ENCODE data around the gene SCYGR4.

The SCYGR4 gene

GRCh38 chr2:227617316-227618230, at the start of gene SCYGR4:
TSS of gene SCYGR4 (plus strand) at chr2:227617498. CDS start at chr2:227617498, 0 bp downstream.
- Histone ChIP-seq H3K4me3 (replicated peaks; ENCODE audit: low read depth, low read length) (no peak within 1 kb of the TSS), H3K36me3 (ENCODE audit: control insufficient read depth, insufficient read depth, low read length) (no peaks in the 10 kb centered on the region), H3K27me3 (replicated peaks; ENCODE audit: control insufficient read depth, insufficient read depth, low read length) (no peaks in the 10 kb centered on the region)
- no peak for DNase-seq (ENCODE audit: extremely low read depth, insufficient read length)
- TF ChIP-seq CTCF (IDR thresholded peaks at IDR 0.05; ENCODE audit: insufficient read depth, low read length, poor library complexity, severe bottlenecking) = no peak

DNA sequence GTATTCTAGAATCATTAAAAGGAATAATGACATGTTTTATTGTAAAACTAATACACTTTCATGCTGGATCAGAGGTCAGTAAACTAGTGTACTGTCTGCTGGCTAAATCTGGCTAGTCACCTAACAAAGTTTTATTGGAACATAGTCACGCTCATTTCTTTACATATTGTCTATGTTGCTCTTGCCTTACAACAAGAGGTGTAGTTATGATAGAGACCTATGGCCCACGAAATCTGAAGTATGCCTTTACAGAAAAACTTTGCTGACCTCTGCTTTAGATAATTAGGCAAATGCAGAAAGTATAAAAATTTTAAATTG, 48.5 kb upstream of the SCYGR4 start:
- Histone ChIP-seq H3K36me3 (ENCODE audit: control insufficient read depth, insufficient read depth, low read length) (peaks cover 2% of the 10 kb centered on the region), H3K27me3 (replicated peaks; ENCODE audit: control insufficient read depth, insufficient read depth, low read length) (no peaks in the 10 kb centered on the region), H3K4me3 (replicated peaks; ENCODE audit: low read depth, low read length) (no peak overlapping the region)
- DNase-seq (ENCODE audit: extremely low read depth, insufficient read length) = no peak
- no peak for TF ChIP-seq CTCF (IDR thresholded peaks at IDR 0.05; ENCODE audit: insufficient read depth, low read length, poor library complexity, severe bottlenecking)

DNA sequence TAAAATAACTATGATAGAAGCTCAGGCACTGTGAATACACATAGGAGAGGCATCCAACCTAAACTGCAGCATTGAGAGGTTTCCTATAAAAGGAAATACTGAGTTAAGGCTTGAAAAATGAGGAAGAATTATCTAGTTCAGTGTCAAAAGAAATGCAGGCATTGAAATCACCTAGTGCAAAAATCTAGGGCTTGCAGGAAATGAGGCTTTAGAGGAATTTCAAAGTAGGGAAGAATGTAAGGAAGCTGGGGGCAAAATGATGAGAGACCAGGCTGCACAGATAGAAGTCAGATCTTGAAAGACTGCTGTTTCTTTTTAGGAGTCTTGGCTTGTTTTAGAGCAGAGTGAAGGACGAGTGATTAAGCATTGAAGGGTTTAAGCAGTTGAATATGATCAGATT, 46.7 kb upstream of the SCYGR4 start:
- Histone ChIP-seq H3K27me3 (replicated peaks; ENCODE audit: control insufficient read depth, insufficient read depth, low read length) (no peaks in the 10 kb centered on the region), H3K36me3 (ENCODE audit: control insufficient read depth, insufficient read depth, low read length) (peaks cover 2% of the 10 kb centered on the region), H3K4me3 (replicated peaks; ENCODE audit: low read depth, low read length) (no peak overlapping the region)
- no peak for DNase-seq (ENCODE audit: extremely low read depth, insufficient read length)
- no peak for TF ChIP-seq CTCF (IDR thresholded peaks at IDR 0.05; ENCODE audit: insufficient read depth, low read length, poor library complexity, severe bottlenecking)

GRCh38 chr2:227576110-227576509, 41.2 kb upstream of the SCYGR4 start:
- Histone ChIP-seq H3K27me3 (replicated peaks; ENCODE audit: control insufficient read depth, insufficient read depth, low read length) (no peaks in the 10 kb centered on the region), H3K36me3 (ENCODE audit: control insufficient read depth, insufficient read depth, low read length) (no peaks in the 10 kb centered on the region), H3K4me3 (replicated peaks; ENCODE audit: low read depth, low read length) (no peak overlapping the region)
- TF ChIP-seq CTCF (IDR thresholded peaks at IDR 0.05; ENCODE audit: insufficient read depth, low read length, poor library complexity, severe bottlenecking) = no peak
- DNase-seq (ENCODE audit: extremely low read depth, insufficient read length) = no peak

- H3K36me3 ChIP-seq (ENCODE audit: control insufficient read depth, insufficient read depth, low read length) = no peaks in the 10 kb centered on the region
- no peaks in the 10 kb centered on the region for H3K27me3 ChIP-seq (replicated peaks; ENCODE audit: control insufficient read depth, insufficient read depth, low read length)
- DNase-seq (ENCODE audit: extremely low read depth, insufficient read length) = no peak
- no peak for TF ChIP-seq CTCF (IDR thresholded peaks at IDR 0.05; ENCODE audit: insufficient read depth, low read length, poor library complexity, severe bottlenecking)
- no peak overlapping the region for H3K4me3 ChIP-seq (replicated peaks; ENCODE audit: low read depth, low read length)
Measured at GRCh38 chr2:227576812-227577211, 40.5 kb upstream of the SCYGR4 start.
